ENCODE measurements around the gene DGKA.
"Not testable (repeated sequence)": the region's sequence is repeated elsewhere in the genome, so short reads cannot be mapped to it uniquely, and the experiment has no call there.

Gene DGKA

DNA sequence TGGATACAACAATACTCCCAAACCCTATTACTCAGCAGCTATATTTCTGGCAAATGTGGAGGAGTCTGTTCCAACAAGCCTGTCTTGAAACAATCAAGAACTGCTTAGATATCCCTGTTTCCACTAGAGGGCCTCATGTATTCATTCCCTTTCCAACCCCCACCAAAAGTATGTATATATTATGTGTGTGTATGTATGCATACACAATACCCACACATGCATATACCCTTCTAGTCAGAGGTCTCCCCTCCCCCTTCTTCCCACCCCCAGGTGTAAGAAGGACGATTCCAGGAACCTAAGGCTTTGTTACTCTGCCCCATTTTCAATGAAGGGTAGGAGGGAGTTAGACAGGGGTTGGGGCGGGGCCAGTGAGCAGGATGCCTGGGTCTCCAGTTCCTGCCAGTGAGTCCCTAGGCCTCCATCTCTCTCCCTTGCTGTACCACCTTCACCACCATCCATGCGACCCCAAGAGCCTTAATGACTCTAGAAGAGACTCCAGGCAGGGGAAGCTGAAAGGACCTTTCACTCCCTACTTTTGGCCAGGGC is at the start of gene DGKA:
Gene DGKA (plus strand): TSS at position 392 of the 546 bp plus-strand sequence. CDS start 5,342 bp downstream, outside the sequence.
- peak; percentile 17 to 56 for DNase-seq

DNA sequence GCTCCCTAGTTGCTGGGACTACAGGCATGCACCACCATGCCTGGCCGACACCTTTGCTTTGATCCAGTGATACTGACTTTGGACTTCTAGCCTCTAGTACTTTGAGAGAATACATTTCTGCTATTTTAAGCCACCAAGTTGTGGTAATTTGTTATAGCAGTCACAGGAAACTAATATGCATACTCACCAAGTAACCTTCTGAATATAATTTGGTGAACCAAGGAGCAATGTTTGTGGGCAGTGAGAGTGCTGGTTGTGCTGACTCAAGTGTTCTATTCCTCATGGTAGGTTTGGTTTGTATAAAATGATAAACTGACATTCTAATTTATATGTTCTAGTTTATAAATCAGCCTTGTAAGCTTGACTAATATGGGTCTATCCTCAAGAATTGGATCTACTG is 45.8 kb upstream of the DGKA start:
- no peak for DNase-seq

DNA sequence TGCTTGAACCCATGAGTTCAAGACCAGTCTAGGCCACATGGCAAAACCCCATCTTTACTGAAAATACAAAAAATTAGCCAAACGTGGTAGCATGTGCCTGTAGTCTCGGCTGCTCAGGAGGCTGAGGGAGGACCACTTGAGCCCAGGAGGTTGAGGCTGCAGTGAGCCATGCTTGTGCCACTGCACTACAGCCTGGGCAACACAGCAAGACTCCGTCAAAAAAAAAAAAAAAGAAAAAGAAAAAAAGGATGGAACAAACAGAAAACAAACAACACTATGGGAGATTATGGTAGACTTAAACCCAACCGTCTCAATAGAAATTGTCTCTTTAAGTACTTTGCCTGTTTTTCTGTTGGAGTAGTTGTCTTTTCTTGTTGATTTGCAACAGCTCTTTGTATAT is 39.7 kb upstream of the DGKA start:
- no peak for DNase-seq

DNA sequence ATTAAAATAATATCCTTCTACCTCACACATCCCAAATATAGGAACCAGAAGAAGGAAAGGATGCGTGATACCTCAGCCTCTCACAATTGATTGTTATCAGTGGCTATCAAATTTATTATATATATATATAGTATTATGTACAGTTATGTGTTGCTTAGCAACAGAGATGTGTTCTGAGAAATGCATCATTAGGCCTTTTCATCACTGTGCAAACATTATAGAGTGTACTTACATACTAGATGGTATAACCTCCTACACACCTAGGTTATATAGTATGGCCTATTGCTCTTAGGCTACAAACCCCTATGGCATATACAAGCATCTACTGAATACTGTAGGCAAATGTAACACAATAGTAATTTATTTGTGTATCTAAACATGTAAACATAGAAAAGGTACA is 37.2 kb upstream of the DGKA start:
- DNase-seq = no peak

GRCh38 chr12:55899082-55899481 is 31.9 kb upstream of the DGKA start:
- DNase-seq = no peak

- no peak for DNase-seq
Measured at GRCh38 chr12:55901881-55902490, 29.0 kb upstream of the DGKA start.

GRCh38 chr12:55906056-55906455 is 24.9 kb upstream of the DGKA start:
- DNase-seq = no peak

GRCh38 chr12:55908726-55909512 is 22.0 kb upstream of the DGKA start:
- no peak for DNase-seq

- no peak for DNase-seq
Measured at GRCh38 chr12:55909513-55909884, 21.5 kb upstream of the DGKA start.

DNA sequence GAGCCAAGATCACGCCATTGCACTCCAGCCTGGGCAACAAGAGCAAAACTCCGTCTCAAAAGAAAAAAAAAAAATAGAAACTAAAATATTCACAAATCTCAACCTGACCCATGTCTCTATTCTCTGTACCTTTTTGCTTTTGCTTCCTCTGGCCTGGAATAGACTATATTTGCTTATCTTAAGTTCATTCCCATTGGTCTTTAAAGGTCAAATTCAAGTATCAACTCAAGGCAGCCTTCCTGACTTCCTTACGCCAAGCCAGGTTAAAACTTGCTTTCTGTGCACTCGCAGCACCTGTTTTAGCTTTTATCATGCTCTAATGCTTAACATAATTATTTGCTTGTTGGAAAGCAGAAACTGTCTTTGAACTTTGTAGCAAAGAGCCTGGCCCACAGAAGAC is 18.1 kb upstream of the DGKA start:
- DNase-seq = no peak

DNA sequence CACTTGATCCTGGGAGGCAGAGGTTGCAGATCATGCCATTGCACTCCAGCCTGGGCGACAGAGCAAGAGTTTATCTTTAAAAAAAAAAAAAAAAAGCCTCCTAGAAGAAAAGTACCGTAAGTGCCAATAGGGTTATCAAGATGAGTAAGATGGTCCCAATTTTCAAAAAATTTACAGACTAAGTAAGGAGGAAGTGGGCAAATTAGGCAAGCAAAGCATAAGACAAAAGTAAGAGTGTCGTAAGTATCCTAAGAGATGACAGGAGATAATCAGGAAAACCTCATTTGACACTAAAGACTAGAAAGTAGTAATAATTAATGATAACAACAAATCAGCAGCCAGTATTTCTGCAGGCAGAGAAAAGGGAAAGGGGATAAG is 15.5 kb upstream of the DGKA start:
- DNase-seq = no peak

DNA sequence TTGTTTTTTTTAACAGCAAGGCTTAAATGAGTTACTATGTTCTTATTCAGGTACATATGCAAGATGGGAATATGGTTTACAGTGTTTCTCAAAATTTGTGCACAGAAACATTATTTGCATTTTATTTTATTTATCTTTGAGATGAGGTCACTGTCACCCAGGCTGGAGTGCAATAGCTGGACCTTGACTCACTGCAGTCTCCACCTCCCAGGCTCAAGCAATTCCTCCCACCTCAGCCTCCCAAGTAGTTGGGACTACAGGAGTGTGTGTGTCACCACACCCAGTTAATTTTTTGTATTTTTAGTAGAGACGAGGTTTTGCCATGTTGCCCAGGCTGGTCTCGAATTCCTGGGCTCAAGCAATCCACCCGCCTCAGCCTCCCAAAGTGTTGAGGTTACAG is 11.9 kb upstream of the DGKA start:
- not testable (repeated sequence) for DNase-seq

- DNase-seq = no peak
Measured at GRCh38 chr12:55922126-55922525, 8.8 kb upstream of the DGKA start.

DNA sequence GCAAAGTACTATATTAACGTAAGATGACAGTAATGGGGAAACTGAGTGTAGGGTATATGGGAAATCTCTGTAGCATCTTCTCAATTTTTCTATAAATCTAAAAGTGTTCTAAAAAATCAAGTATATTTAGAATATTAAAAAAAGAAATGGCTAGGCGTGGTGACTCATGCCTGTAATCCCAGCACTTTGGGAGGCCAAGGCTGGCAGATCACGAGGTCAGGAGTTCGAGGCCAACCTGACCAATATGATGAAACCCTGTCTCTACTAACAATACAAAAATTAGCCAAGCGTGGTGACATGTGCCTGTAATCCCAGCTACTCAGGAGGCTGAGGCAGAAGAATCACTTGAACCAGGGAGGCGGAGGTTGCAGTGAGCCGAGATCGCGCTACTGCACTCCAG is 7.3 kb upstream of the DGKA start:
- not testable (repeated sequence) for DNase-seq

- DNase-seq = no peak
Measured at GRCh38 chr12:55925371-55925770, 5.6 kb upstream of the DGKA start.

DNA sequence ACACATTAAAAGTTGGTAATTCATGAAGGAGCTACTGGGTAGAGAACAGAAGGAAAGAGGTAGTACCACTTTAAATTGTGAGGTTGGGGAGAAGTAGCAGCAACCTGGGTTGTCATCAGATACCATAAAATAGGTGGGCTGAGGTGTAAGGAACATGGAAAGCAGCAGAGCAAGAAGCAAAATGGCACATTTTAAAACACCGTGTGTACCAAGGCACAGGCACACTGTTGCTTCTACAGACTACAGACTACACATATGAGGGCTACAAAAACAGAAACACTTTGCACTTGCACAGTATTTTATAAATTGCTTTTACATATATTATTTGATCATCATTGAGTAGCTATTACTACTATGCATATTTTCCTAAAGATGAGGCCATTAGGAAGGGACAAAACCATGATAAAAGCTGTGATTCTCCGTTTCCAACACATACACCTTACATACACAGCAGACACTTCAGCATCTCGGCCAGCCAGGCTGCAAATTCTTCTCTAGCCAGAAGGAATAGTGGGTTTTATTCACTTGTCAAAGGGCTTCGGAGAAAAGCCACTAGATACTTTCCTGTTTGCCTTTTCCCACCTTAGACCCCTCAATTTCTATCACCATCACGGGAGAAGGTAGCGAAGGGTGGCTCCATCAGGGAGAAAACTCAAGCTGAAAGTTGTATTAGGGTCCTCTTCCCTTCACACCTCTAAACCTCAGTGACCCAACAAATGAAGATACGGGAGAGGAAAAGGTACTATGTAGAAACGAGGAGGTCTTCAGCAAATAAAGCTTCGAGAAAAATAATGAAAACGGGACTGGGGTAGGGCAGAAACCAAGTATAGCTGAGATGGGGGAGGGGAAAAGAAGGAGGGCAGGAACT is 4.9 kb upstream of the DGKA start:
- no peak for DNase-seq

DNA sequence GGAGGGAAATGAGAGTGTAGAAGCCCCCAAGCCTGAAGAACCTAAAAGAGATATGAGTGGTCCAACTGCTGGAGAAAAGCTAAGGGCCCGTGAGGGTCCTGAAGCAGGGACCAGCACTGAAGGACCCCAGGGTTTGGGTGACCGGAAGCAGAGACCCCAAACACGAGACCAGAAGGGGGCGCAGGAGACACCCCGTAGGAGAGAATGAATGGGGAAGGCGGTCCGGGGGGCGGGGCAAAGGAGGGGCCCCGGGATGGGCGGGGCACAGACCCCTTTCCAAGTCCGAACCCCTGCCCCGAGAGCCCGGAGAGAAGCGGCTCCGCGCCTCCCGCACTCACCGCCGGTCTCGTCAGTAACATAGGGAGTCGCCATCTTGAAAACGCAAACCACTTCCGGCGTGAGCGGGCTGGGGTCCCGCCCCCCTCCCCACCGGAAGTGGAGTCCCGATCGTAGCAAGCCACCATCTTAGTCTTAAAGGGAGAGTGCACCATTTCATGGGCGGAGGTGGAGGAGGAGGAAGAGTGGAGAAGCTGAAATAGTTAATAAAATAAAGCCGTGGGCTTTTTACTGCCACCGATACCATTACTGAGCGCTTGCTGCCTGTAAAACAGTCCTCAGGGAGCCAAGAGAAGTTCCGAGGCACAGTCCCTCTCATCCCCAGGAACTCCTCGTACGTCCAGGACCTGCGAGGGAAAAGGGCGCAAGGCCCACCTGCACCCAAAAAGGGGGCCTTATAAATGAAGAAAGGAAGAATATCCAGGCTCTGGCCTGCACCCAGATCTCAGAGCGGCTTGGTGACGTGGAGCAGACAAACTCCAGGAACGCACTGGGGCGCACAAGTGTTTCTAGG is 4.0 kb upstream of the DGKA start:
- peak; percentile 86 to 90 for DNase-seq

GRCh38 chr12:55927588-55928502 is 3.1 kb upstream of the DGKA start, which contains the start of gene PYM1:
TSS of gene PYM1 (minus strand) at chr12:55927894. CDS start at chr12:55927761, 133 bp downstream.
- DNase-seq = peak; percentile 40 to 61

GRCh38 chr12:55929306-55929791 is 1.6 kb upstream of the DGKA start:
- no peak for DNase-seq

GRCh38 chr12:55931317-55931779 is 386 bp downstream of the DGKA start:
- peak in 1 of 2 experiments; percentile 23 for DNase-seq

All from NCI-H524 (cell line).